Stimulated activated CD4-positive, alpha-beta T cell treated with anti-CD3 and anti-CD28 coated beads, Interleukin-15, amount 100 ng/mL, for 48 hours (primary cell): ENCODE results near the gene IPO11.
"Not testable (repeated sequence)": the region's sequence is repeated elsewhere in the genome, so short reads cannot be mapped to it uniquely, and the experiment has no call there.

Experiments used
- DNase-seq, 2 donors: peaks; one replicate each; pipeline ENCODE4 v3.0.0-alpha.2; 2020; ENCODE audit warnings: low read depth in 2 of 2

The IPO11 gene

GRCh38 chr5:62448528-62448927 is 36.0 kb downstream of the IPO11 start:
- DNase-seq = no peak

- DNase-seq = no peak
Measured at GRCh38 chr5:62450259-62450658, 37.7 kb downstream of the IPO11 start.

GRCh38 chr5:62457071-62457470 is 44.5 kb downstream of the IPO11 start:
- DNase-seq = no peak

GRCh38 chr5:62460578-62460983 is 48.0 kb downstream of the IPO11 start:
- DNase-seq = no peak

- DNase-seq = no peak
Measured at GRCh38 chr5:62461561-62461960, 49.0 kb downstream of the IPO11 start.

- DNase-seq = no peak
Measured at GRCh38 chr5:62465985-62466925, 53.7 kb downstream of the IPO11 start.

- no peak for DNase-seq
Measured at GRCh38 chr5:62473209-62473608, 60.6 kb downstream of the IPO11 start.

- DNase-seq = no peak
Measured at GRCh38 chr5:62475072-62475471, 62.5 kb downstream of the IPO11 start.

GRCh38 chr5:62477801-62478200 is 65.2 kb downstream of the IPO11 start:
- no peak for DNase-seq

GRCh38 chr5:62483556-62483955 is 71.0 kb downstream of the IPO11 start:
- no peak for DNase-seq

GRCh38 chr5:62486672-62487071 is 74.1 kb downstream of the IPO11 start:
- no peak for DNase-seq

GRCh38 chr5:62488531-62488930 is 76.0 kb downstream of the IPO11 start:
- DNase-seq = no peak

- no peak for DNase-seq
Measured at GRCh38 chr5:62489471-62489870, 76.9 kb downstream of the IPO11 start.

GRCh38 chr5:62494772-62495171 is 82.2 kb downstream of the IPO11 start:
- DNase-seq = no peak

GRCh38 chr5:62496876-62497275 is 84.3 kb downstream of the IPO11 start:
- no peak for DNase-seq

- no peak for DNase-seq
Measured at GRCh38 chr5:62498961-62499360, 86.4 kb downstream of the IPO11 start.

- DNase-seq = no peak
Measured at GRCh38 chr5:62499756-62500155, 87.2 kb downstream of the IPO11 start.

GRCh38 chr5:62502456-62503101 is 90.0 kb downstream of the IPO11 start:
- no peak for DNase-seq

- DNase-seq = no peak
Measured at GRCh38 chr5:62504129-62504528, 91.6 kb downstream of the IPO11 start.

- DNase-seq = no peak
Measured at GRCh38 chr5:62506659-62507460, 94.3 kb downstream of the IPO11 start.

GRCh38 chr5:62508760-62509159 is 96.2 kb downstream of the IPO11 start:
- DNase-seq = not testable (repeated sequence)

- no peak for DNase-seq
Measured at GRCh38 chr5:62509806-62510205, 97.2 kb downstream of the IPO11 start.
